Lung (tissue), 12 donors: ENCODE results near the gene C9. TPM values are rescaled to one million over a fixed set of nuclear protein-coding genes. Genes with fewer than 3 reads are reported as not detected.

Source experiments
- ATAC-seq: fragments of 200-7000 bp; cut with Tn5 transposase; one replicate; pipeline ENCODE4 v1.9.1; 2020; ENCODE audit warnings: moderate number of reproducible peaks; ENCODE audit not compliant: insufficient read depth, low FRiP score
- DNase-seq, 3 donors: peaks; one replicate each; pipeline ENCODE4 v3.0.0-alpha.2; 2013 to 2017
- H3K27ac ChIP-seq, 2 donors: one replicate each; pipeline ENCODE4 v1.5.1; 2013; ENCODE audit warnings: mild to moderate bottlenecking in 2 of 2, moderate library complexity in 2 of 2, control low read depth in 1 of 2, inconsistent platforms in 1 of 2, low read depth in 1 of 2, low read length in 1 of 2
- H3K27me3 ChIP-seq, 3 donors: one replicate each; pipeline ENCODE4 v1.5.1; 2013; ENCODE audit warnings: low read length in 2 of 3; ENCODE audit not compliant: control insufficient read depth in 3 of 3, insufficient read depth in 3 of 3
- H3K36me3 ChIP-seq, 4 donors: one replicate each; pipeline ENCODE4 v1.5.1; 2013; ENCODE audit warnings: low read length in 4 of 4, mild to moderate bottlenecking in 1 of 4, moderate library complexity in 1 of 4; ENCODE audit not compliant: control insufficient read depth in 4 of 4, insufficient read depth in 4 of 4
- H3K4me1 ChIP-seq, 5 donors: one replicate each; pipeline ENCODE4 v1.5.1; 2013; ENCODE audit warnings: low read length in 5 of 5, mild to moderate bottlenecking in 2 of 5, moderate library complexity in 1 of 5; ENCODE audit not compliant: control insufficient read depth in 5 of 5, insufficient read depth in 5 of 5
- H3K4me3 ChIP-seq: one replicate; pipeline ENCODE4 v1.5.1; 2013; ENCODE audit warnings: mild to moderate bottlenecking, control low read depth, moderate library complexity
- H3K9ac ChIP-seq, 2 donors: one replicate each; pipeline ENCODE4 v1.5.1; 2013; ENCODE audit warnings: low read length in 2 of 2, control low read depth in 1 of 2; ENCODE audit not compliant: insufficient read depth in 1 of 2
- H3K9me3 ChIP-seq, 4 donors: one replicate each; pipeline ENCODE4 v1.5.1; 2013; ENCODE audit warnings: low read length in 3 of 4, mild to moderate bottlenecking in 1 of 4, moderate library complexity in 1 of 4; ENCODE audit not compliant: control insufficient read depth in 4 of 4, insufficient read depth in 3 of 4
- WGBS, 2 donors: extraction: QIAGEN DNeasy Blood & Tissue Kit; methylation state at CpG; one replicate each; pipeline ENCODE4 v1.1.7; 2013; 5-methylcytosine and 5-hydroxymethylcytosine counted together
- polyA plus RNA-seq, 2 donors: library from polyadenylated mRNA; stranded (reverse); fragments of 200-250 nt; gene quantifications; one replicate each; pipeline ENCODE4 v1.2.1, GENCODE V29; 2013
- total RNA-seq, 2 donors: library from RNA; depleted of rRNA in 1 of 2; stranded (reverse); fragments of >200 nt in 1 of 2; gene quantifications; one replicate each; pipeline ENCODE4 v1.2.1, GENCODE V29; 2014 to 2021
- TF ChIP-seq, protein P1 (sequence below): IDR thresholded peaks from 2 replicates; pipeline ENCODE4 v1.5.1; 2012; ENCODE audit warnings: mild to moderate bottlenecking; ENCODE audit errors: control extremely low read depth, extremely low read depth
- donor health status: control.
- donor health status: control.
- donor health status: Bipolar disorder and iron deficiency.
- donor health status: healthy.
- donor health status: DM: yes; HTN: yes; CAD: no.

The C9 gene
- total and polyA plus RNA-seq, 4 donors = 0.14 to 0.43 TPM; not detected in 2

- Histone ChIP-seq H3K4me3 (no peak overlapping the region), H3K27ac (no peak overlapping the region), H3K9ac (no peak overlapping the region), H3K36me3 (no peaks in the 10 kb centered on the region), H3K4me1 (no peaks in the 10 kb centered on the region), H3K9me3 (peaks cover 0 to 7% (median 3%) of the 10 kb centered on the region in 4 donors), H3K27me3 (no peaks in the 10 kb centered on the region)
- DNase-seq = no peak
- 59 to 80% methylated on average over 1 of the region's 1 CpG for WGBS, 2 donors
- TF ChIP-seq, protein P1, sequence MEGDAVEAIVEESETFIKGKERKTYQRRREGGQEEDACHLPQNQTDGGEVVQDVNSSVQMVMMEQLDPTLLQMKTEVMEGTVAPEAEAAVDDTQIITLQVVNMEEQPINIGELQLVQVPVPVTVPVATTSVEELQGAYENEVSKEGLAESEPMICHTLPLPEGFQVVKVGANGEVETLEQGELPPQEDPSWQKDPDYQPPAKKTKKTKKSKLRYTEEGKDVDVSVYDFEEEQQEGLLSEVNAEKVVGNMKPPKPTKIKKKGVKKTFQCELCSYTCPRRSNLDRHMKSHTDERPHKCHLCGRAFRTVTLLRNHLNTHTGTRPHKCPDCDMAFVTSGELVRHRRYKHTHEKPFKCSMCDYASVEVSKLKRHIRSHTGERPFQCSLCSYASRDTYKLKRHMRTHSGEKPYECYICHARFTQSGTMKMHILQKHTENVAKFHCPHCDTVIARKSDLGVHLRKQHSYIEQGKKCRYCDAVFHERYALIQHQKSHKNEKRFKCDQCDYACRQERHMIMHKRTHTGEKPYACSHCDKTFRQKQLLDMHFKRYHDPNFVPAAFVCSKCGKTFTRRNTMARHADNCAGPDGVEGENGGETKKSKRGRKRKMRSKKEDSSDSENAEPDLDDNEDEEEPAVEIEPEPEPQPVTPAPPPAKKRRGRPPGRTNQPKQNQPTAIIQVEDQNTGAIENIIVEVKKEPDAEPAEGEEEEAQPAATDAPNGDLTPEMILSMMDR = no peak
- ATAC-seq = no peak
These were observed 123.5 kb downstream of the C9 start for GRCh38 chr5:39240750-39241149.

GRCh38 chr5:39238366-39239105 is 125.8 kb downstream of the C9 start:
- TF ChIP-seq, protein P1 = no peak
- Histone ChIP-seq H3K27ac (no peak overlapping the region), H3K4me1 (no peaks in the 10 kb centered on the region), H3K9ac (no peak overlapping the region), H3K27me3 (no peaks in the 10 kb centered on the region), H3K4me3 (no peak overlapping the region), H3K9me3 (peaks cover 0 to 7% (median 4%) of the 10 kb centered on the region in 4 donors), H3K36me3 (no peaks in the 10 kb centered on the region)
- WGBS, 2 donors = 45 to 54% methylated on average over 3 of the region's 3 CpGs
- DNase-seq (no peak), ATAC-seq (no peak)

DNA sequence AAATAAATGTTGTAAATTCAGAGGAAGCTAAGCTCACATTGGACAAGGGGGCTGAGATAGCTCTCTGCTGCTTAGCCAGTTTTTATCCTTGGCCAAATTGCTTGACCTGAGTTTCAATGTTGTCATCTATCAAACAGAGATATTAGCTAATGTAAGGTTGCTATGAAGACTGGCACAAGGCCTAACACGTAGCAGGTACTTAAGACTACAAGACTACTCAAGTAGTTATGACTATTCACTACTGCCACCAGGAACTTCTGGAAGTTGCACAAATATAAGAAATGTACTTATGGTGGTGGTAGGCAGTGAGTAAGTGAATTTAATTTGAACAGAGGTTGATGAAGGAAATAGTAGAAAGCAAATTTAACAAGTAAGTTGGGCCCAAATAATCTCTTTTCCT is 127.6 kb downstream of the C9 start:
- TF ChIP-seq, protein P1 = no peak
- Histone ChIP-seq H3K9ac (no peak overlapping the region), H3K27ac (no peak overlapping the region), H3K4me3 (no peak overlapping the region), H3K36me3 (no peaks in the 10 kb centered on the region), H3K4me1 (no peaks in the 10 kb centered on the region), H3K9me3 (peaks cover 0 to 7% (median 4%) of the 10 kb centered on the region in 4 donors), H3K27me3 (no peaks in the 10 kb centered on the region)
- ATAC-seq = no peak
- DNase-seq = peak in 1 of 3 donors; percentile 35
- 58 to 61% methylated on average over 1 of the region's 1 CpG for WGBS, 2 donors
